ENCODE measurements around the gene RHOT1.
"Not testable (repeated sequence)": the region's sequence is repeated elsewhere in the genome, so short reads cannot be mapped to it uniquely, and the experiment has no call there.

The RHOT1 gene

DNA sequence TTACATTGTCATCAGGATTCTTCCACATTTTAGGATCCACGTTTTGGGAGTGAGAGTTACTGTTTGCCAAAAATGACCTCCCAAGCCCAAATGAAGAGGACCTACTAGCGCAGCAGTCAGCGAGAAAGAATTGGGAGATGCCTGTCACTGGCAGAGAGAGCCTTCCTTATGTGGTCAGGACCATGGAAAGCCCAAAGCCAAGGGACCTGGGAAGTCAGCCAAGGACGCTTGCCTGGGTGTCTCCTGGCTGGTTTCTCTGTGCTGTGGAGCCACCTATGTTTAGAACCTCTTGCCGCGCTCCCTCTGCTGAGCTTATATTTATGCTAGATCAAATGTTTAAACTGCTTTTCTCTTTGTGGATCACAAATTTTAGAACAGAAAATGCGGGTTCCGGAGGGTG lies 98.4 kb downstream of the RHOT1 start:
- DNase-seq = no peak

DNA sequence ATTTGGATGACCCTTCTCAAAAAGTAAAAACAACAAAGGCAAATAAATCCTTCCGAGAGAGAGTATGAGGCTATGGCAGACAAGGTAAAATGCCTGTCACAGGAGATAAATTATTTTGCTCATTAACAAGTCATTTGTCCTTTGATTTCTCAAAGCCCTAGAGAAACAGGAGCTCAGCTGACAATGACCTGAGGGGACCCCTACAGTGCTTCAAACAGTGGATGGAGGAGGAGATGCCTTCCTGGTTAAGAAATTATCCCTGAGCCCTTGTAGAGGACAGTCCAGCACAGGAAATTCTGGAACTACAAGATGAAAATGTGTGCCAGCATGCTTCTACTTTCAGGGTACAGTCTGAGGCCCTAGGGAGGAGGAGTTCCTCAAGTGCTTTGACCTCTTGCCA lies 99.3 kb downstream of the RHOT1 start:
- no peak for DNase-seq

- DNase-seq = no peak
Observed at GRCh38 chr17:32249475-32249874, 107.2 kb downstream of the RHOT1 start.

- peak; percentile 66 for DNase-seq
Observed at GRCh38 chr17:32253117-32253611, 110.9 kb downstream of the RHOT1 start.

DNA sequence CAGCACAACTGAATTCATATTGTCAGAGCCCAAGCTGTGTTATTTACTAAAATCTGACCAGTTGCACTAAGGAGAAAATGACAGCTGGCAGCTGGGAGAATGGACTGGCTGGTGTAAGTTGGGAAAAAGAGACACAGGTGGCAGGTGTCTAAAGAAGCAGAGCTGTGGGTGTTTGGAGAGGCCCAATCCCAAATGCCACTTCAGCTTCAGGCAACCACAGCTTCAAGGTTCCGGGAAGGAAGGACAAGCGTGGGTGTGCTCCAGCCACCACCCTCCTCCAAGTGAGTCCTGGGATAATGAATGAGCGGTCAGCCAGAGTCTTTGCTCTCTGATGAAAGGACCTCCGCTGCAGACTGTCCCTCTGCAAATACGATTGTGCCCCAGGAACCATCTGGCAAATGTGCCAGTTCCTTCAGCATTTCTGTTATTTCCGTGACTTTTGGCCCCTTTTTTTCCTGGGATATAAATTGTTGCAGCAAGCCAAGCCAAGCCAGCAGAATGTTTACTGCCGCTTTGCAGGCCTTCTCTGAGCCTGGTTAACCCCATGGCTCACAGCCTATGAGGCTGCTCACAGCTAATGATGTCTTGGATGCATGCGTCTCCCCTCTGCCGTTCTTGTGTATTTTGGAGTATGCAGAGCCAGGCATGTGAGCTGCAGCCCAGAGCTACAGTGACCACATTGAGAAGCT lies 113.9 kb downstream of the RHOT1 start:
- no peak for DNase-seq

DNA sequence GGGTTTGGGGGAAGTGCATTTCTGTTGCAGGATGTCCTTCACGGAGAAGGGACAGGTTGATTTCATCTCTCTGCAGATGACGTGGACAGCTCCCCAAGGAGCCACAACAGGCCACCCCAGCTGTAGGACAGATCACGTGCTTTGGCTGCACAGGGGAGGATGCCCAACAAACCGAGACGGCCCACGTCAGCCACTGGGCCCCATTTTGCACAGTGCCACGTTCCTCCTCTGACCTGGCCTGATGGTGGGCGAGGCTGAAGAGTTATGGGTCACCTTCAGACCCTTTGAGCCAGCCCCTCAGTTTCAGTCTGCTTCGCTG lies 114.4 kb downstream of the RHOT1 start:
- no peak for DNase-seq

DNA sequence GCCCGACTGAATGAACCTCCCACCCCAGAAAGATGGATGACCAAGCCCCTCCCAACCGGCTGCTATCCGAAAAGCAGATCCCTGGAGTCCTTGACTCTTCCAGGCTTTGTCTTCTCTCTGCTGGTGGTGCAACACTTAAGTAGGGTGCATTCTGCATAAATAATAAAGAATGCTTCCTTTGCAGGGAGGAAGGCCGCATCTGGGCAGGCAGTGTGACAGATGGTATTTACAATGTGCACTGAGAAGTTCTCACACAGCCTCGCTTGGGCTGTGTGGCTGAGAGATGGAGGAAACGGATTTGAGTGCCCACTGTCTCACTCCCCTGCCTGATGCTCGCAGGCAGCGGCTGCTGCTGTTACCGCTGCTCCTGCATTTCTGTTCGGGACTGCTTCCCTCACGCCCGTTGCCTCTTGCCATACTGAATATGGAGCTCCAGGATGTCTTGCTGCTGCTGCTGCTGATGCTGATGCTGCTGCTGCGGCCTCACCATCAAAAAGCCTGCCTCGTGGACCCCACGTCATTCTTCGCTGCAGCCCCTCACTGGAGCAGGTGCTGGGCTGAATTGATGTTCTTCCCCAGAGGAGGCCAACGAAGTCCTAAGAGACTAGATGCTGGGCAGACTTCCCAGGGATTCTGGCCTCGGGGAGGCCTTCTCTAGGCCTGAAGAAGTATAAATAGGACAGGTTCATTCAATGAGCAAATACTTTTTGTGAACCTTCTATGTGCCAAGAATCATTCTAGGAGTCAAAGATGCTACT lies 116.3 kb downstream of the RHOT1 start:
- no peak for DNase-seq

GRCh38 chr17:32259586-32259985 lies 117.3 kb downstream of the RHOT1 start:
- DNase-seq = no peak

GRCh38 chr17:32261417-32261736 lies 119.1 kb downstream of the RHOT1 start:
- no peak for DNase-seq

- no peak for DNase-seq
Observed at GRCh38 chr17:32261936-32262510, 119.7 kb downstream of the RHOT1 start.

- not testable (repeated sequence) for DNase-seq
Observed at GRCh38 chr17:32263515-32263914, 121.2 kb downstream of the RHOT1 start.

- DNase-seq = no peak
Observed at GRCh38 chr17:32264140-32264799, 122.0 kb downstream of the RHOT1 start.

GRCh38 chr17:32264823-32265191 lies 122.5 kb downstream of the RHOT1 start:
- DNase-seq = no peak

- no peak for DNase-seq
Observed at GRCh38 chr17:32265192-32265923, 123.1 kb downstream of the RHOT1 start, which contains the start of gene RHBDL3. RHBDL3 (plus strand) TSS chr17:32265832; CDS start chr17:32266190, 358 bp downstream.

DNA sequence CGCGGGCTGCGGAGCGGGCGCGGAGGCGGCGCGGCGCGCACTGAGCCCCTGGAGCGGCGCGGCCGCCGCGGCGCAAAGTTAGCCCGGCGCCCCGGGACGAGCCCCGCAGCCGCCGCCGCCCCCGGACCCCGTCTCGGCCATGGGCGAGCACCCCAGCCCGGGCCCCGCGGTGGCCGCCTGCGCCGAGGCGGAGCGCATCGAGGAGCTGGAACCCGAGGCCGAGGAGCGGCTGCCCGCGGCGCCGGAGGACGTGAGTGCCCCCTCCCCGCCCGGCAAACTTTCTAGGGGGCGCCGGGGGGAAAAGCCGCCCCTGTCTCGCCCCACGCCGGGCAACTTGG lies 123.7 kb downstream of the RHOT1 start:
- DNase-seq = no peak

DNA sequence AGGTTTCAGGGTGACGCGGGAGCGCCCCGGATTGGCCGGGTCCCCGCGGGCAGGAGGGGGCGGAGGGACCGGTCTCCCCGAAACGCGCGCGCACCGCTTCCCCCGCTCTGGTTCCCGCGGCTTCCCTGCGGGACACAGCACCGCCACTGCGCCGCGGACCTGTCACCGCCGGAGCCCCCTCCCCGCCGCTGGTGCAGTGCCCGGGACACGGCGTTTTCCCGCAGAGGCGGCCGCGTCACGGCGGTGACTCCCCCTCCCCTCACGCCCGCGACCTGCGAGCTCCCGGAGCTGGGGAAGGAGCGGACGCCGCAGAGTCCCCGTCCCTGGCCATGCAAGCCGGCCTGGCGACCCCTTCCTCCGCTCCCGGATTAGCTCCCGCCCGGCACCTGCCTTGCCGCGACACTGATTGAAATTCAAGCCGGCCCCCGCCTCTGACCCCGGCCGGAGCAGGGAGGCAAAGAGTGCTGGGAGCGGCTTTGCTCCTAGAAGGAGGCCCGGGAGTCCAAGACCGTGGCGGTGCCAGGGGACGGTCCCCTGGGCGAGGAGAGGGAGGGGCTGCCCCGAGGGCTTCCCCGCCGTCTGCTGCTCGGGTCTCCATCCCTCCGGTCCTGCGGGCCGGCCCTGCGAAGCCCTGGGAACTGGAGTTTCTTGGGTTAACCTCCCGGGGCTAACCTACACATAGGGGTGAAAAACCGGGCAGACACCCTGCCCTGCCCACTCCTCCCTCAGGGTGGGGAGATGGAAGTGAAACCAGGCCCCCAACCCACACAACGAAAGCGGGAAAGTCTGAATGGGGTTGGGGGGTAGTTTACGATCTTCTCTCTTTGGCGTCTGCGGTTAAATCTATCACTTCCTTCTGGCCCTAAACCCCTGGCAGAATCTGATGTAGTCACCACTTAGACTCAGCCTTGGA lies 124.3 kb downstream of the RHOT1 start:
- DNase-seq = peak; percentile 34

DNA sequence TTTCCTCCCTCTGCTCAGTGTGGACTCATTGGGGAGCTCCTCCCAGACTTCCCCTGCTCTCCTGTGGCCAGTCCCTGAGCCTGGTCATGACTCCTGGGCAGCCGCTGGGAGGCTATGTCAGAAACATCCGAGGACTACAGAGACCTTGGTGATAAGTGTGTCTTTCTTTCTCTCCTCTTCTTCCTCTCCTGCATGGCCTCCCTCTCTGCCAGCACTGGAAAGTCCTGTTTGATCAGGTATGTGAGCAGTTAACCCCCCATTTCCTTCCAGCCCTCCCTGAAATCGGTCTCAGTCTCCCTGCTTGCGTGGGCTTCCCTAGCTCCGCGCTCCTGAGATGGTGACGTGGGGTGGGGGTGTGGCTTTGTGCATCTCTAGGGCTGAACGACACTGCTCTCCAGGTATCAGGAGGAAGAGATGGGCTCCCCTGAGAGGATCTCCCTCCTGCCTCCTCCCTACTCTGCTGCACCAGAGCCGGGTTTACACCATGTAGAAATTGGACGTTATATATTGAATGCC lies 125.4 kb downstream of the RHOT1 start:
- no peak for DNase-seq

- DNase-seq = no peak
Observed at GRCh38 chr17:32268734-32269288, 126.5 kb downstream of the RHOT1 start.

- no peak for DNase-seq
Observed at GRCh38 chr17:32269377-32269776, 127.1 kb downstream of the RHOT1 start.

DNA sequence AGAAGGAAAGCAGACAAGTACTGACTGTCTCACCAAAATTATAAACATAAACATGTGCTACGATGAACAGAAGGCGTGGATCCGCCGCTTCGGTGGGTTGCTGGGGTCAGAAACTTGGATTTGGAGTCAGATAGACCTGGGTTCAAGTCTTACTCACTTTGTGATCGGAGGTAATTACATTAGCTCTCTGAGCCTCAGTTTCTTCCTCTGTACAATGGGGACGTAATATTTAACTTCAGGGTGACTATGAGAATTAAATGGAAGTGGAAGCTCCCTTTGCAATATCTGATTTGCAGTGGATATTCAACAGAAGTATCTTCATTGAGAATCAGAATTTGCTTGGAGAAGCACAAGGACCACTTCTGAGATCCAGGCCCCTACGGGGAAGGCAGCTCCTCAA lies 129.5 kb downstream of the RHOT1 start:
- no peak for DNase-seq

DNA sequence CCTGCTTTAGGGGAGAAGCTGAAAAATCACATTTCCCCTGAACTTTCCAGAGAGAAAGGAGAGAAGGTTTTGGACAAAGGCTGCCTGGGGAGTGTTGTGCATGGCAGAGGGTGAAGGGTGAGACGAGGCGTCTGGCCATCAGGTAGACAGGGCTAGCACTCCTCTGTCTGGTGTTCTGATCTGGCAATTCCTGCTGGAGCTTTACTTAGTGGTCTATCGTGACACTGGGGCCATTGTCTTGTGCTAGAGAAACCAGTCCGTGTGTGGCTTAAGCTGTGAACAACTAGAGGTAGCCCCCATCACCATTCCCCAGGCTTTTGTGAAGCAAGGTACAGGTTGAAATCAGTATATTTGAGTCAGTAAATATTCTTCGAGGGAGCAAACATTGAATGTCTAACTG lies 131.8 kb downstream of the RHOT1 start:
- DNase-seq = no peak

GRCh38 chr17:32274643-32275042 lies 132.3 kb downstream of the RHOT1 start:
- DNase-seq = no peak

Measured in activated CD4-positive, CD25-positive, alpha-beta regulatory T cell treated with anti-CD3 and anti-CD28 coated beads, Interleukin-2, amount 50 U/mL, for 72 hours (primary cell).